ENCODE measurements around the gene ABR. TPM values are rescaled to one million over a fixed set of nuclear protein-coding genes. Genes with fewer than 3 reads are reported as not detected.
"Not testable (repeated sequence)": the region's sequence is repeated elsewhere in the genome, so short reads cannot be mapped to it uniquely, and the experiment has no call there.

Gene ABR
- total RNA-seq, 1 donor from 2014 or later, result 134 TPM

- no peak for DNase-seq
Measured at GRCh38 chr17:1173432-1174262, 6.1 kb downstream of the ABR start.

- no peak for DNase-seq
Measured at GRCh38 chr17:1171953-1172352, 7.8 kb downstream of the ABR start.

- no peak for DNase-seq
Measured at GRCh38 chr17:1170739-1171138, 9.0 kb downstream of the ABR start.

- no peak for DNase-seq
Measured at GRCh38 chr17:1169929-1170312, 9.9 kb downstream of the ABR start.

GRCh38 chr17:1169221-1169928, 10.4 kb downstream of the ABR start:
- no peak for DNase-seq

- no peak for DNase-seq
Measured at GRCh38 chr17:1168533-1169220, 11.1 kb downstream of the ABR start.

- no peak for DNase-seq
Measured at GRCh38 chr17:1166276-1166675, 13.5 kb downstream of the ABR start.

- no peak for DNase-seq
Measured at GRCh38 chr17:1165836-1166235, 13.9 kb downstream of the ABR start.

GRCh38 chr17:1164935-1165556, 14.7 kb downstream of the ABR start:
- no peak for DNase-seq

GRCh38 chr17:1162116-1162855, 17.5 kb downstream of the ABR start:
- no peak for DNase-seq

- no peak for DNase-seq
Measured at GRCh38 chr17:1160591-1161390, 19.0 kb downstream of the ABR start.

- no peak for DNase-seq
Measured at GRCh38 chr17:1159431-1160180, 20.2 kb downstream of the ABR start.

- no peak for DNase-seq
Measured at GRCh38 chr17:1158879-1159278, 20.9 kb downstream of the ABR start.

GRCh38 chr17:1156864-1157263, 22.9 kb downstream of the ABR start:
- DNase-seq, result no peak

- no peak for DNase-seq
Measured at GRCh38 chr17:1154704-1155103, 25.1 kb downstream of the ABR start.

- peak; percentile 82 for DNase-seq
Measured at GRCh38 chr17:1153795-1154546, 25.8 kb downstream of the ABR start.

- not testable (repeated sequence) for DNase-seq
Measured at GRCh38 chr17:1152582-1152981, 27.2 kb downstream of the ABR start.

- no peak for DNase-seq
Measured at GRCh38 chr17:1150863-1151600, 28.7 kb downstream of the ABR start.

GRCh38 chr17:1149869-1150268, 29.9 kb downstream of the ABR start:
- no peak for DNase-seq
